Stomach (tissue), 4 donors: ENCODE data around the gene TBXAS1.

Experiments used
- CTCF ChIP-seq, 7 experiments: fragments of 450-650 bp in 4 of 7; fragments of 200-600 bp in 3 of 7; sonication (generic) in 3 of 7; IDR thresholded peaks; one replicate each; pipeline ENCODE4 v1.5.1; 2016 to 2019; ENCODE audit warnings: antibody characterized with exemption in 7 of 7, control low read depth in 2 of 7, mild to moderate bottlenecking in 1 of 7
- EP300 ChIP-seq: sonication (generic); formaldehyde crosslinking; IDR thresholded peaks from one replicate; pipeline ENCODE4 v1.6.1; 2017; ENCODE audit warnings: antibody characterized with exemption
- POLR2A ChIP-seq, 4 donors: fragments of 450-650 bp; IDR thresholded peaks; one replicate each; pipeline ENCODE4 v1.6.1; 2016; ENCODE audit warnings: antibody characterized with exemption in 4 of 4, control low read depth in 2 of 4, mild to moderate bottlenecking in 1 of 4, moderate library complexity in 1 of 4

GRCh38 chr7:139899328-139899955 lies 70.4 kb downstream of the TBXAS1 start:
- TF ChIP-seq EP300, result no peak
- TF ChIP-seq CTCF (IDR thresholded peaks at IDR 0.05), result no peak
- TF ChIP-seq POLR2A (IDR thresholded peaks at IDR 0.05), result no peak
